GM18867 (cell line): ENCODE measurements around the gene SETX.
A peak's percentile ranks its signal among the peaks of the same experiment; 100 is the strongest.

Experiments used
- ATAC-seq: cut with Tn5 transposase; IDR thresholded peaks from one replicate; pipeline ENCODE4 v1.9.1; 2021; ENCODE audit warnings: mild to moderate bottlenecking, moderate library complexity; ENCODE audit not compliant: unreplicated experiment

SETX gene

DNA sequence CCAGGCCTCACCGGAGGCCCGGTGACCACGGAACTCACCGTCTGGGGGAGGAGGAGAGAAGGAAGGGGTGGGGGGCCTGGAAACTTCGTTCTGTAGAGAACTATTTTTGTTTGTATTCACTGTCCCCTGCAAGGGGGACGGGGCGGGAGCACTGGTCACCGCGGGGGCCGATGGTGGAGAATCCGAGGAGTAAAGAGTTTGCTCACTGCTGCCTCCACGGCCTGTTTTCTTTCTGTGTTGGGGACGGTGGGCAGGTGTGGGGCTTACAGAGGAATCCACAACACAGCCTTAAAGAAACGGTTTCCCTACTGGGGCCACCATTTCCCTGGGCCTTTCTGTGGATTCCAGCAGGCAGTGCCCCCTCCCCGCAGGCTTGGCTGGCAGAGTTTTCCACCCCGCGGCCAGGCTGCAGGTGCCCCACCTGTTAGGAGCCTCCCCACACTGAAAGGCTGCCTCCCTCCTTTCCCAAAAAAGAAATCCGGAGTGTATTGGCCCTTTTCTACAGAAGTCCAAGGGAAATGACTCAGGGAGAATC lies 112.1 kb downstream of the SETX start:
- ATAC-seq: no peak

DNA sequence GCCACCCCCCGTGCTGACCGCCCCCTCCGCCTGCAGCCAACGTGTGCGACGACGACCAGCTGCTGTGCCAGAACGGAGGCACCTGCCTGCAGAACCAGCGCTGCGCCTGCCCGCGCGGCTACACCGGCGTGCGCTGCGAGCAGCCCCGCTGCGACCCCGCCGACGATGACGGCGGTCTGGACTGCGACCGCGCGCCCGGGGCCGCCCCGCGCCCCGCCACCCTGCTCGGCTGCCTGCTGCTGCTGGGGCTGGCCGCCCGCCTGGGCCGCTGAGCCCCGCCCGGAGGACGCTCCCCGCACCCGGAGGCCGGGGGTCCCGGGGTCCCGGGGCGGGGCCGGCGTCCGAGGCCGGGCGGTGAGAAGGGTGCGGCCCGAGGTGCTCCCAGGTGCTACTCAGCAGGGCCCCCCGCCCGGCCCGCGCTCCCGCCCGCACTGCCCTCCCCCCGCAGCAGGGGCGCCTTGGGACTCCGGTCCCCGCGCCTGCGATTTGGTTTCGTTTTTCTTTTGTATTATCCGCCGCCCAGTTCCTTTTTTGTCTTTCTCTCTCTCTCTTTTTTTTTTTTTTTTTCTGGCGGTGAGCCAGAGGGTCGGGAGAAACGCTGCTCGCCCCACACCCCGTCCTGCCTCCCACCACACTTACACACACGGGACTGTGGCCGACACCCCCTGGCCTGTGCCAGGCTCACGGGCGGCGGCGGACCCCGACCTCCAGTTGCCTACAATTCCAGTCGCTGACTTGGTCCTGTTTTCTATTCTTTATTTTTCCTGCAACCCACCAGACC lies 112.8 kb downstream of the SETX start:
- peak; percentile 1 for ATAC-seq

DNA sequence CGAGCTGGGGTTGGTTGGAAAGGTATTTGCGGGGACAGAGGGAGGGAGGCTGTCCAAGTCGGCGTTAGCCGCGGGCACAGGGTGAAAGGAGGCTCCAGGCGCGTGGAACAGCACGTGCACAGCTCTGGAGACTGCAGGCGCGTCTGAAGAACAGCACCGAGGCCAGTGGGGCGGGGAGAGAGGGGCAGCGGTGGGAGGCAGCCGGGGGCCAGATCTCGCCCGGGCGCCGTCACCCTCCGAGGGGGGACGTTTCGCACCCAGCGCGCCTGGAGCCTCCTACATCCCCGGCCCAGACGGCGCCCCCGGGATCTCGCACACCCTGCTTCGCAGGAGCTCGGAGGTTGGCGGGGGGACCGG lies 113.3 kb downstream of the SETX start:
- ATAC-seq: peak; percentile 7

DNA sequence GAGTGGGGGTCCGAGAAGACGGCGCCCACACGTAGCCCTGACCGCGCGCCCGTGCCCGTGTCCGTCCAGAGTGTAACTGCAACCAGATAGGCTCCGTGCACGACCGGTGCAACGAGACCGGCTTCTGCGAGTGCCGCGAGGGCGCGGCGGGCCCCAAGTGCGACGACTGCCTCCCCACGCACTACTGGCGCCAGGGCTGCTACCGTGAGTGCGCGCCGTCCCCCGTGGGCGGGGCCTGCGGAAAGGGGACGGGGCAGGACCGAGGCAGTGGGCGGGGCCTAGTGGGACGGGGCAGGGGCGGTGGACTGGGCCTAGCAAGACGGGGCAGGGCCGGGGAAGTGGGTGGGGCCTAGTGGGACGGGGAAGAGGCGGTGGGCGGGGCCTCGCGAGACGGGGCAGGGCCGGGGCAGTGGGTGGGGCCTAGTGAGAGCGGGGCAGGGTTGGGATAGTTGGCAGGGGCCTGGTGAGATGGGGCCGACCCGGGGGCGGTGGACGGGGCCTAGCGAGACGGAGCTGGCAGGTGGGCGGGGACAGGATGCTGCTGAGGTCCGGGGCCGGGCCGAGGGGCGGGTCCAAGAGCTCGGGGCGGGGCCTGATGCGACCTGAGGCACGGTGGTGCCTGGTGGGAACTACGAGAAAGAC lies 113.8 kb downstream of the SETX start:
- ATAC-seq: peak; percentile 74

DNA sequence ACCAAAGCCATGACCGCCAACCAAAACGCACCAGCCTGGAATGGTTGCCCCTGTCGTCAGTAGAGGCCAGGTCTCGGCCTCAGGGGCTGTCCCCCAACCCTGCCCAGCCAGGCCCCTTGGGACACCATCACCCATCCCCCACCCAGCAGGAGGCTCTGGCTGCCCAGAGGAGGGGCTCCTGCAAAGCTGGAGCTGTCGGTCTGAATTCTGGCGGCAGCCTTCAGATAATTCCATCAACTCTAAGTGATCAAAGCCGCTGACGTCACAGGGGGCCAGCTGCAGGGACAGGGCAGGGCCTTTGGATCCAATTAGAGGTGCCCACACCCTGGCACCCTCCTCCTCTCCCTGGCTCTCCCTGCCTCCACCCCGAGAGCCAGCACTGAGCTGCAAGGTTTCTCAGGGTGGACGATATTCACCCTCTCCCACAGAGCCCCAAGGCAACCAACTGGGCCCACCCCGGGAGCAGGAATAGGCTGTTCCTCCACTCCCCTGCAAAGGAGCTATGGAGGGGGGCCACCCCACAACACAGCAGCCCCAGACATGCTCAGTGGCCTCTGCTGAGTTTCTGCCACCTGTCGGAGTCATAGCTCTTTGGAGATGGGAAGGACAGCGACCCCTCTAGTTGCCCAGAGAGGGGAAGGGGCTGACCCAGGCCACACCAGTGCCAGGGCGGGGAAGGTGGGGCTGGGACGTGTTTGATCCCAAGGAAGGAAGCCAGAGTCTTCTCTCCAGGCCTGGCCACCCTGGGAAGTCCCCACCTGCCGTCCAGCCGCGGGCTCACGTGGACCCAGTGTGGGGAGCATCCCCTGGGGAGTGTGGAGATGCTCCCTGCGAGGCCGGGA lies 114.6 kb downstream of the SETX start:
- ATAC-seq: no peak

DNA sequence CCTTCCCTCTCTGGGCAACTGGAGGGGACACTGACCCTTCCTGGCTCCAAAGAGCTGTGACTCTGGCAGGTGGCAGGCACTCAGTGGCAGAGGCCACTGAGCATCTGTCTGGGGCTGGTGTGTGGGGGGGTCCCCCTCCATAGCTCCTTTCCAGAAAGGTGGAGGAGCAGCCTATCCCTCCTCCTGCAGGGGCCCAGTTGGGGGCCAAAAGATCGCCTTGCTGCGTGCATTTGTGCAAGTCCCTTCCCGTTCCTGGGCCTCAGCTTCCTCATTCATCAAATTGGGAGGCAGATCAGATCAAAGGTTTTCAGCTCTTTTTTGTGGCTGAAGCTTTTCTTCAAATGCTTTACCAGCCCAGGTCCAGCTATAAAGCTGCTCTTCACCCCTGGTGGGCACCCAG lies 115.3 kb downstream of the SETX start:
- ATAC-seq: no peak

DNA sequence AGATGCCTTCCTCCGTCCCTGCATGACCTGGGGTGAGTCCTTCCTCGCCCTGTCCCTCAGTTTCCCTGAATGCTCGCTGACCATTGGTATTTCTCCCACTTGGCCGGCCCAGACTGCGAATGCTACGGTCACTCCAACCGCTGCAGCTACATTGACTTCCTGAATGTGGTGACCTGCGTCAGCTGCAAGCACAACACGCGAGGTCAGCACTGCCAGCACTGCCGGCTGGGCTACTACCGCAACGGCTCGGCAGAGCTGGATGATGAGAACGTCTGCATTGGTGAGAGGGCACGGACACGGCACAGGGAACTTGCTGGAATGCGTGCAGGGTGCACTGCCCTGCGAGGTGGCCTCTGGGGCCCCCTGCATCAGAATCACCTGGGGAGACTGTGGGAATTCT lies 115.8 kb downstream of the SETX start:
- ATAC-seq: no peak

DNA sequence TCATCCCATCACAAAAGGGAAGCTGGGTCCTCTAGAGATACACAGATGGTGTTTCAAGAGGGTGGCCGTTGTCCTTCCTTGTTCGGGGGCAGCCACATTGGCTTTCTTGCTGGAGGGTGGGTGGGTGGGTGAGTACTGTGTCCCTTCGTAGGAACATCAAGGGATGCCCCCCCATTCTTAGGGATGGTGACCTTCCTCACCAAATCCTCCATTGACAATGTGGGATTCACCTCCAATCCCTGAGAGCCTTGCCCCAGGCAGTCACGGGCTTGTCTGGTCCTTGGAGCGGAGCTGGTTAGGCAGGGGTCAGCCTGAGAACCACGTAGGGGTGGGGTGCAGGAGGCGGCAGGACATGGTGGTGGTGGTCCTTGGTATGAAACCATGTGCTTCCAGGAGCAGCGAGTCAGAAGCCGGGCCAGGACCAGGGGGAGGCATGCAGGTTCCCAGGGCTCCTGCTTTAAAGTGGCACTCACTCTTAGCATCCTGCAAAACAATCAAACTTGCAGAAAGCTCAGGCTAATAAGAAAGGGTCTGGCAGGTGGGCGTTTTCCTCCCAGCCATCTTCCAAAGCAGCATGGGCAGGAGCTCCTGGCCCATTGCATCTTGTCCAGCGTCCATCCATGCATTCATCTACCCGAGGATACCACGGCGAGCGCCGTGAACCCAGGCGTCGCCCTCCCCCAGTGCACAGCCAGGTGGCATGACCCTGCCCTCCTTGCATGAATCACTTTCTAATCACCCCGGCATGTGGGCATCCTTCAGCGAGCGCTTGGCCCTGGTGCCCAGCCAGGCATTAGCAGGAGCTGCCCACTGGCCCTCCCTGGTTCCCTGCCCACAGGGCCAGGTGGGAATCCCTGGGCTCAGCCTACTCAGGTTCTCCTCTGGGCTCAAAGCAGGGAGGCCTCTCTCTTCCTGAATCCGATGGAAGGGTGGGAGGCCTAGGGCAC lies 116.5 kb downstream of the SETX start:
- no peak for ATAC-seq

DNA sequence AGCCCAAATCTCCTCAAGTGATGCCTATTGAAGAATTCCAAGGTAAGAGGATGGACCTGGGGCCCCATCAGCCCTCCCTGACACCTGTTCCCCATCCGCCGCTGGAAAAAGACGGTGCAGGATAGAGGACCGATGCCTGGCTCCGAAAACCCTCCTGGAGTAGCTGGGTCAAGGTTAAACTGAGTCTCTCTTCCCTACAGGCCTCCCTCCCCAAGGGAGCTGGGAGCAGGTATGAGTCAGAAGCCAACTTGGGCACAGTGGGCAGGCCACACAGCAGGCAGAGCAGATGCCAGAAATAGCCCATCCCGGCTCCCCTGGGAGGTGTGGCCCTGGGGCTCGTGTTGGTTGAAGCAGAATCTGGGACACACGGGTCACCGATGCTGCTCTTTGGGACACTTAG lies 117.3 kb downstream of the SETX start:
- ATAC-seq: no peak

DNA sequence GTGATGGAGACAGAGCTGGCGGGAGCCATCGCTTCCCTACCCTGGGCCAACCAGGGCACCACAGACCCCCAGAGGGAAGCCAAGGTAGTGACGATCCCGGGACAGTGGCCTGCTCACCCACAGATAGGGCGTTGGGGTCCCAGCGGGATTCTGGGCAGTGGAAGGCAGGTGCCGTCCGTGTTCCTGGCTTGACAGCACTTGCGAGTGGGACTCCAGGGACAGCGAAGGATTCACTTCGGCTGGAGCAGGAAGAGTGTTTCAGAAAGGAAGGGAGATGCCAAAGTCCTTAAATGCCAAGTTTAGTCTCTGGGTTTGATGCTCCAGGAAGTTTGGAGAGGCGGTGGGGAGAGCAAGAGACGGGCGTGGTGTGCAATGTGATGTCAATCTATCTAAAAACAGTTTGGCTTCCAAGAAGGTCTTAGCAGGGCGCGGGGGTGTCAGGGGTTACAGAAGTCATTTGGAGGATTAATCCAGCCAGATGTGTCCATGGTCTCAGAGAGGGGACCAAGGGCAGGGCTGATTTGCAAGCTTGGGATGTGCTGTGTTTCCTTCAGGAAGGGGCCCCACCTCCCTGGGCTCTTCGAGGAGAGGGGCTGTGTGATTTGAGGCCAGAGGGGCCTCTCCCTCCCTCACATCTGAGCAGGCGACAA lies 118.0 kb downstream of the SETX start:
- no peak for ATAC-seq

DNA sequence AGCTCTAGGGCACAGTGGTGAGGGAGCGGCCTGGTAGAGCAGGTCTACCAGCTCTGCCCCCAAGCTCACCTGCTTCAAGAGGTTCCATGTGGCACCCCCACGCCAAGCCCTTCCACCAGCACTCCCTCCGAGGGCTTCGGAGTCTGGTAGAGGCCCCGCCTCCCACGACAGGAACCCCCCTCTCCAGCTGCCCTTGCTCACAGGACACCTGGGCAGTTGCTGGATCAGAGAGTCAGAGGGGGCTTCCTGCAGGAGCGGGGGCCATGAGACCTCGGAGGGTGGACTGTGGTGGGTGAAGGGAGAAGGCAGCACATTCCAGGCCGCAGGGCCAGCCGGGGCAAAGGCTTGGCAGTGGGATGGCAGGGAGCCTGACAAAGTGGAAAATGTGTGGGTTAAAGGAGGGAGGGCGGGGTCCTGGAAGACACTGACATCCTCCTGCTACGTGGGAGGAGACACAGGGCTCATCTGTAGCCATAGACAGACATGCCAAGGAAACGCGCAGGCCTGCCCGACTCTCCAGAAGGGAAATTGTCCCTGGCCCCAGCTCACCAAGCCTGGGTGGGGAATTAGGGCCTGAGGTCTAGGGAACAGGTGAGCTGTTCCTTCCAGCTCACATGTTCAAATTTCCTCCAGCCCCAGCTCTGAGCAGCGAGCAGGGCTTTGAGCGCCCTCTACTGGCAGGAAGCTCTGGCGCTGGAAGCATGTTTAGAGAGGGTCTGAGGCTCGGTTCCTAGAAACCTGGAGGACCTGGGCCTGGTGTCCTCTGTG lies 118.7 kb downstream of the SETX start:
- no peak for ATAC-seq

DNA sequence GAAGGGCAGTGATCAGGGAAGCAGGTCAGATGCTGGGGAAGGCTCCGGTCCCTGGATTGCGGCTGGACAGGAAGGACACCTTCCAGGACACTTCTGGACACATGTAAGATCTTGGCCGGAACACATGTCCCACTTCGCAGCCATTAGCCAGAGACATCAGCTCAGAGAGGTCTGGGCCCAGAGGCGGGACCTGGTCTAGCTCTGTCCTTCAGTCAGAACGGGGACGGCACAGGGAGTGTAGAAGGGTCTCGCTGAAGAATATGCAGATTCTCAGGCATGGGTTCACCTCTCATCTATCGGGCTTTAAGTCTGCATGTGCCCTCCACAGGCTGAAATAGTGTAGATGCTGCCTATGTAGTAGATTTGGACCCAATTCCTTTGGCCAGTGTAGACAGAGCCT lies 119.7 kb downstream of the SETX start:
- no peak for ATAC-seq

DNA sequence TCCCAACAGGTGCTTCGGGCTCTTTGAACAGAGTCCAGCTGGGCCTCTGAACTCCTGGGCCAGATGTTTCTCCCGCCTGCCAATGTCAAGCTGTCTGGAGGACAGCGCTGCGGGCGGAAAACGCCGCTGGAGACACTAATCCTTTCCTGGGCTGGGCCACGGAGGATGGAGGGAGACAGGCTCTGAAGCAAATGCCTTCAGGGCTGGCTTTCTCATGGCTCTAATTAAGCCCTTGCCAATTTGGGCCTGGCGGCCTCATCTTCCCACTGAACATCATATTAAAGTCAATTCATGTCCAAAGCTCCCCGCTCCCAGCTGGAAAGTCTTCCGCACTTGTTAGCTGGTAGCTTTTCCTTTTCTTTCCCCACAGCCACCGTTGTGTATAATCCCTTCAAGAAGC lies 120.3 kb downstream of the SETX start:
- ATAC-seq: no peak

DNA sequence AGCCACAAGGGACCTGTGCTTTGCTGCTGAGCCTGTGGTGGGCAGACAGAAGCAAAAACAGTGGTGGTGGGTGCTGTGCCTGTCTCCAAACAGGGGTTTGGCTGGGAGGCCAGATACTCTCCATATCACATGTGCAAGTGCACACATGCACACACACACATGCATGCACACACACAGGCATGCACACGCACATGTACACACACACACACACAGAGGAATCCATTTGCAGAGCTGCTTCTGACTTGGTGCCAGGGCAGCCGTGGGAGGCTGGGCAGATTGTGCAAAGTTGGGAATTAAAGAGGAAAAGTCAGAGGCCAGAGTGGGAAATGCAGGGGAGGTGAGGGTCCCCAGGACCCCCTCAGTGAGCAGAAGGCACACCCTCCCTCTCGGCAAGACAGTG lies 121.6 kb downstream of the SETX start:
- ATAC-seq: no peak

DNA sequence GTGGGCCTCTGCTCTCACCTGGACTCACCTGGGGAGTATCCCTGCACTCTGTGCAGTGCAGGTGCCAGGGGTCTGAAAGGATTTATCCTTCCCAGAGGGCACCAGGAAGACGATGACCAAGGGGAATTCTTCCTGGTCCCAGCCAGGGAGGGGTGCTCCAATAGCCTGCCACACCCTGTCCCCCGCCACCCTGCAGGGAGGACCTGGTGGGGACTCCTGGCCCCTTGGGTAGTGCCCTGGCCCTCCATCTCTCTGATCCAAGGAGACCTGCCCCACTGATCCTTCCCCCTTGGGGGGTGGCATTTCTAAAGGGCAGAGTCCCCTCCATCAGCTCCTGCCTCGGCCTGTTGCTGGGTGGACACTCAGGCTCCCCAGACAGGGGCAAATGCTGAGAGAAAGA lies 122.3 kb downstream of the SETX start:
- ATAC-seq: no peak

DNA sequence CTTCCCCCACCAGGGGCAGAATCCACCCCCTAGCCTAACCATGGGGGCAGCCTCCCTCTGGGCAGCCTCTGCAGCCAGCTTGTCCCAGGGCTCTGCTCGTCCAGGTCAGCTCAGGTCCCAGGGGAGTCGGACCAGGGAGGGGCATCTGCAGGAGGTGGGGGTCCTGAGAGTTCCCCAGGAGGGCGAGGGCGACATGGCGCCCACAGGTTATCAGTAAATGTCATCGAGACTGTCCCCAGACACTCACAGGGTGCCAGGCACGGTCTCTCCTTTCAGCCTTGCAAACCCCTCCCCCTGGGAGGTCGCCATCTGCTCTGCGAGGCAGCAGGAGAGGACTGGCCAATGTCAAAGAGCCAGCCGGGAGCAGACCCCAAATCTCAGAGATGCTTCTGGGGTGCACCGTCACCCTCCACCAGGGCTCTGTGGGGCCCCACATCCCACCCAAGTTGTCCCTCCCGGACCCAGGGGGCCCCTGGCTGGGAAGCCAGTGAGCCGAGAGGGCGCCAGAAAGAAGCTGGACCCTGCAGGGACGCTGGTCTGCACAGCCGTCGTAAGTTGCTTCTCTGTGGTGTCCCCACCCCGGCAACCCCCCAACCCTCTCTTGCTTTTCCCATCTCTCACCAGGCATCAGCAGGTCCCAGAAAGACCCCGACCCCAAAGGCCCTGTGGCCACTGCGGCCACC lies 123.6 kb downstream of the SETX start:
- no peak for ATAC-seq

DNA sequence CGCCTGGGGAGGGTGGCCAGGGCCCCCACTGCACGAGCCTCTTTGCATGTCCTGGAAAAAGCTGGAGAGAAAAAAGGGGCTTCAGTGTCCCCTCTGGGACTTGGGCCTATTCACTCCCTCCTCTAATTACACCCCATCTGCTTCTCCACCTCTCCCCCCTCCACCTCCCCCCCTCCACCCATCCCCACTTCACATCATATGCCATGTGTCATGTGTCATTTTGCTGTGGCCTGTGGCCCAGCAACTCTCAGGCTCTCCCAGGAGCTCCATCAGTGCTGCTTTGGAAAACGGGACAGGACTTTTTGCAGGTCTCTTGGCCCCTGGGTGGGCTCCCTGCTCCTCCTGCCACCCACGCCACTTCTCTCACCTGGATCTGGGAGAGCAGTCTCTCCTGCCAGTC lies 124.2 kb downstream of the SETX start:
- no peak for ATAC-seq

DNA sequence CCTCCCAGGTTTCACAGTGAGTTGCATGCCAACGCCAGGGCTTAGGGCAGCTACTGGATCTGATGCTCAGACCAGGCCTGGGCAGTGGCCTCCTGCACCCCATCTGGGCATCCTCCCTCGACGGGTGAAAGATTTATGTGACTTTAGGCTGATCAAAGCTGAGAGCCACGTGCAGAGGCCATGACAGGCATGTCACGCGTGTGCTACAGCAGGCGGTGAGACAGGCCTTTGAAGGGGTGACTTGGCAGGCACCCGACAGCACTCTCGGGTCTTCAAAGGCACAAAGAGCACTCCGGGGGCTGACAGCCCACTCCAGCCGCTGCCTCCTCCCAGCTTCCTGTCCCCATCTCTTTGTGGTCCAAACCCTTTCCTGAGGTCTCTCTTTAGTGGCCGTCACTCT lies 126.7 kb downstream of the SETX start:
- ATAC-seq: no peak
